Activated naive CD4-positive, alpha-beta T cell (primary cell): ENCODE data around the gene PTGIS.
"Not testable (repeated sequence)": the region's sequence is repeated elsewhere in the genome, so short reads cannot be mapped to it uniquely, and the experiment has no call there.

ENCODE experiments used
- DNase-seq, 4 experiments: peaks; one replicate each; lab custom pipeline; 2025; lab: John Stamatoyannopoulos, UW

The PTGIS gene

DNA sequence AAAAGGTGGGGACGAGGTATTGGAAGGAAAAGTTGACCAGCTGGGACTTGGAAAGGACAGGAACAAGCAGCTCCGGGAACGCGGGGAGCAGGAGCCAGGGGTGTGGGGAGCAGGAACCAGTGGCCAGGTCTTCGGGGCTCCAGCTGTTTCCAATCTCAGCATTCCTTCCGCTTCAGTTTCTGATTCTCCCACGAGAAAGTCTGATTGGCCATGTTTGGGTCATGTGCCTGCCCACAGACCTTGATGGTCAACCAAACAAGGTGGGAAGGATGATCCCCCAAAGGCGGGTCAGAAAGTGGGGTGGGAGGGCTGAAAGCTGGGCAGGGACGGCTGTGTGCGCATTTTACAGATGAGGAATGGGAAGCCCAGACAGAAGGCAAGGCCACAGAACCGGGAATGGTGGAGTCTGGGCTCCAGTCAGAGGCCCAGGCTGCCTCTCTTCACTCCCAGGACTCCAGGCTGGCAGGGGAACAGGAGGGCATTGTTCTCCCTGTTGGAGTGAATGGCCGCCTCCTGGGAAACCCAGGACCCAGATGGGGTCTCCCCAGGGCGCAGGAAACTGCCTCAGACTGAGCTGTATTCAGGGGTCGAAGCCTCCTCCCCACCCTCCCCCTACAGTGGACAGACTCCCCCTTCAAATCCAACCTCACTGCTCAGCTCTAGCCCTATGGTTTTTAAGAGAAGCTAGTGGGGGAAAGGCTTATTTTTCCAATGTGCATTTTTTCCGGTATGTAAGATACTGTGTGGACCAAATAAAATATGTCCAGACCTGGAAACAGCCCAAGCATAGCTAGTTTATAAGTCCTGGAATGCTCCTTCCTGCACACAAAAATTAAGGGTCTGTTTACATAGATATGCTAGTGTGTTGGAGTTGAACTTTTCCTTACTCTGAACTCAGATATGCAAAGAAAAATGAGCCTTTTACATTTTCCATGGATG is 12.2 kb upstream of the PTGIS start:
- no peak for DNase-seq

DNA sequence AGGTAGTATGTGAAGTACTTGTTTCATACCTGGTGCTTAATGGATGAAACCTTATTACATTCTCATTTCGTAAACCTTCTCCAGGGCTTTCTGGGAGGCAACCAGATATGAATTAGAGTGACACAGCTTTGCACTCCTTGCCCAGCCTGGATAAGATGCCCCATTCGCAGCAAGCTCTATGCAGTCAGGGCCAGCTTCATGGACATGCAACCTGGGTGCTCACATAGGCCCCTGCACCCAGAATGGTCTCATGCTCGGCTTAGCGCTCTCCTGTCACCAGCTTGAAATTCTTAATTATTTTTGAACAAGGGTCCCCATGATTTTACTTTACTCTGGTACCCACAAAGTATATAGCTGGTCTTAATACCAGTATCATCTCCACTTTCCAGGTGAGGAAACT is 11.3 kb upstream of the PTGIS start:
- no peak for DNase-seq

DNA sequence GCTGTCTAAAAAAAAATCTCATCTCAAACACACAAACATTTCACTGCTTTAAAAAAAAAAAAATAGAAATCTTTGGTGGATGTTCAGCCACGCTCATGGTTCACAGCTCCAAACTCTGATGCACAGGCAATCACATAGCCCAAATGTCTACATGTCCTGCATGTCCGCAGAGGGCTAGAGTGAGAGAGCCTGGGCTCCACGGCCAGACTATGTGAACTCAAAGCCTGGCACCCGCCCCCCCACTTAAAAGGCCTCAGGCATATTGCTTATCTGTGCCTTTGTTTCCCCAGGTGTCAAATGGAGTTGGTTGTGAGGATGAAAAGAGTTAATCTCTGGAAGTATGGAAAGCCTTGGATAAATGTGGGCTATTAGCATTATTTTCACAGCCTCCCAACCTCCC is 10.5 kb upstream of the PTGIS start:
- DNase-seq, result no peak

DNA sequence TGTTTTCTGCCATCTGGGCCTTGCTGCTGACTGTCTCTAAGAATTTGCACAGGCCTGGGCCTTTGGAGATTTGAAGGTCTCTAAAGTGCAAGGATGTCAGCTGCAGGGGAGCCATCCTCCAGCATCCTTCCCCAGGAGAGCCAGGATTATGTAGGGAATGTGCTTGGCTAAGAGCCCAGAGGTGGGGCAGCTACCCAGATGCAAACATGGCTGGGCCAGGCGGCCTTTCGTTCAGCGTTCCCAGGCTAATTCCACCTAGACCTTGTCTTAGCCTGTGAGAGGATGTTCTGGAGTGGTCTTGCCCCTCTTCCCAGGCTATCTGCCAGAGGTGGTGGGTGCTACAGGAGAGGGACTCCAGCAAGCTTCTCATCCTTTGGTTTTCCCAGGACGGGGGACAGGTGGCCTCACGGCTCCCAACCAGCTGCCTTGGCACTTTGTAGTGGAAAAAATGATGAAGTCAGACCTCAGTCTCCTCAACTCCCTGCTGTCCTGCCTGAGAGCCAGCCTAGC is 7.7 kb upstream of the PTGIS start:
- DNase-seq, result no peak

DNA sequence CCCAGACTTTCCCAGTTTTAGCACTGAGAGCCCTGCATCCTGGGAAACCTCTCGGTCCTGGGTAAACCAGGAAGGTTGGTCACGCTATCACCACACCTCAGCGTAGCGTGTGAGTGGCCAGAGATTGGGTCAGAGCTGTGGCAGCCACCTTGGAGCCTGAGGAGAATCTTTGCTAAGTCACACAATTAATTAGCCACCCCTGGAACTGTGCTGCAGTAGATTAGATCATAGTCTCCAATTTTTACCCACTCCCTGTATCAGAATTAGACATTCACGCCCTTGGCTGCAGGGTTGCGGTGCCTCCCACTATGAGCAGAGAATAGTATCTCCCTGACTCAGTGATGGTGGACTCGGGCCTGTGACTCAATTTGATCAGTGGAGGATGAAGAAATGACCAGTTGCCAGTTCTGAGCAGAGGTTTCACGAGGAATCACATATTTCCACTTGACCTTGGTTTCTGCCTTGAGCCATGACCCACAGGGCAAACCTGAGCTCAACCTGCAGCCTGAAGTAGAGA is 6.0 kb upstream of the PTGIS start:
- DNase-seq, result no peak

DNA sequence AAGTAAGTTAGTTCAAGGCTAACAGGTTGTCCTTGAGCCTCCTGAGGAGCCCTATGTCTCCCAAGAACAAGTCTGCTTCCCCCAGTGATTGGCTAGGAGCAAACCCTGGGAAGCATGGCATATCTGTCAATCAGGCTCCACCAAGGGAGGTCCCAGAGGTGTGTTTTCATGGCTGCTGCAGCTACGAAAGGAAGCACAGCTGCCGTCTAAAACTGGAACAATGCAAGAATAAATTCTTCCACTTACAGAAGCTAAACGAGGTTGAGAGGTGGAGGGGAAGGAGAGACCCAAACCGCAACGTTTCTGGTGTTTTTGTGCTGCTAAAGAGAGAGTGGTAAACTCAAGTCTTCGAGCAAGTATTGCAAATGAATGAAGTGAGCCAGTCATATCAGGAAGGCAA is 4.9 kb upstream of the PTGIS start:
- DNase-seq, result no peak

DNA sequence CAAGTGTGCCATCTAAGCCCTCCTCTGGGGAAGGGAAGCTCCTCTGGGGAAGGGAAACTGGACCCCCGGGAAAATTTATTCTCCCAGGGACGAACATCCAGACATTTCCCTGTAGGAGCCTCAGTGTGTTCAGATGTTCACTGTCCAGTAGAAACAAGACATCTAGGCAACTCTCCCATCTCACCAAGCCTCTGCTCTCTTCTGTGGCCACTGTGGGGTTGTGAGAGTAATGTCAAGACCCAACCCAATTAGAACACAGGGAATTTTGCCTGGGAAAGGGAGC is 3.6 kb upstream of the PTGIS start:
- DNase-seq, result no peak

DNA sequence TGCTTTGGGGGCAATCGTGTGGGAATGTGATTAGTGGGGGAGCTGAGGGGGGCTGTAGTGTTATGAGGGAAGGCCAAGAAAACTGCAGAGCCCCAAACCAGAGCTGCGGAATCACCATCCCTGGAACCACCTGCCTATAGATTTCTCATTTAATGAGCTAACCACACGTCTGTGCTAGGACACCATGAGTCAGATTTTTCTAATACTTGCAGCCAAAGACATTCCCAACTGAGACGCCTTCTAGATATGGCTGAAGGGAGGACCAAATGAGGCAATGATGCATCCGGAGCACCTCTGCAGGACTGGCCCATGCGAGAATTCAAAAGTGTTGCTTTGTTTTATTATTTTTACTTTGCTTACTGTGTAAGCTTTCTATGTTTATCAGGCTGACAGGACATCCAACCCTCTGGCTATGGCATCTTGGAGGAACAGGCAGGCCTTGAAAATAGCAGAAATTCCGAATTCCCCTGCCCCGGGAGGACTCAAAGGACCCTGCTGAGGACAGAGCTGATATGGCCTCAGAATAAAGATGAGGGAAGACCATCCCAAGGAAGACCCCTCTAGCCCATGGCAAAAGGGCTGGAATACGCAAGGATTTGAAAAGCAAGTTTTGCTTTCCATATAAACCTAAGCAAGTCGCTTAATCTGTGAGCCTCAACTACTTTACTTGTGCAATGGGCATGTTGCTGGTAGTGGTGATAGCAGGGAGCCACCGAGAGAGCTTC is 3.1 kb upstream of the PTGIS start:
- no peak for DNase-seq

DNA sequence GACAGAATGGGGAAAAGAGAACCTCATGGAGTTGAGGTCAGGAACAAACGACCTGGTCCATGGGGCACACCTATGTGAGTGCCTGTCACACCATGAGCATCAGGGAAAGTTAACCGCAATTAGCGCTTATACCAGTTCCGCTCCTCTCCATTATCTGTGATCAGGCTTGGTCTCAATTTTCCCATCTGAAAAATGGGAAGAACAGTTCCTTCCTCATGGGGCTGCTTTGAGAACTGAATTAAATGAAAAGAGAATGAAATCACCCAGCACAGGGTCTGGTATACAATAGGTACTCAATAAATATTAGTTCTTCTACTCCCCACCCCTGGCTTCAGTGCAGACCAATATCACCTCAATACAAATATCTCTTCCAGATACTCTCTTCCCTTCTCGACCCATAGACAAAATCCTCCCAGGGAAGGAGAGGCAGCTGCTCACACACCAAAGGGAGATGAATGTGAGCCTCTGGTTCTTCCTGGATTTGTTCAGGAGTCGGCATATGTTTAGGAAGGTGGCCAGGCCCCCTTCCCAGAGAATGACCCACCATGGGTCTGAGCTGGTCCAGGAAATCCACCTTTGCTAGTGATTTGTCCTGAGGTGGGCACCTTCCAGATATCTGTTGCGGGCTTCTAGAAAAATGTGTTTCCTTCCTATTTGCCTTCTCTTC is 2.4 kb upstream of the PTGIS start:
- DNase-seq, result no peak

DNA sequence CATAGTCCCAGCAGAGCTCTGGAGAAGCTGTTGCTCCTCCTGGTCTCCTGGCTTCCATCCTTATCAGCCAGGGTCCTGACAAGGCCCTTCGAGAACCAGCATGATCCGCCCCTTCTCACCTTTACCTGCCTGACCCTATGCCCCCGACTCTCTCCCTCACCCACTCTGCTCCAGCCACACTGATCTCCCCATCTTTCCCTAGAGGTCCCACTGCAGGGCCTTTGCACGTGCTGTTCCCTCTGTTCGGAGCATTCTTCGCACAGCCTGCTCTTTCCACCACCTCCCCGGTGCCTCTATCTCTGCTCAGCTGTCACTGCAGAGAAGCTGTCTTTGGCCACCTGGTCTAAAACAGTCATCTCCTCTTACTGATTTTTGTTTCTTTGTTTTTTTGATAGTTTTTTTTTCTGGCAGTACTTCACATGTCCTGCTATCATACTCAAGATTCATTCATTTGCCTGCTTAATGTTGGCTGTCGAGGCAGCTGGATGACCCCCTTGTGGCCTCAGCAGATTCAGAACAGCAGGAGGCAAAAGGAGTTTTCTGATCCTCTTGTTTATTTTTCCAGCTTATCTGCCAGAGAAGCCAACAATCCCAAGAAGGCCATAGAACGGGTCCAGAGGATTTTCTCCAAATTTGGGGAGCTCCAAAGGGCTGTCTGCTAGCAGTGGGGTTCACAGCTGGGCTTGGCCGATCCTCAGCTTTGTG is 1.6 kb upstream of the PTGIS start:
- no peak for DNase-seq

DNA sequence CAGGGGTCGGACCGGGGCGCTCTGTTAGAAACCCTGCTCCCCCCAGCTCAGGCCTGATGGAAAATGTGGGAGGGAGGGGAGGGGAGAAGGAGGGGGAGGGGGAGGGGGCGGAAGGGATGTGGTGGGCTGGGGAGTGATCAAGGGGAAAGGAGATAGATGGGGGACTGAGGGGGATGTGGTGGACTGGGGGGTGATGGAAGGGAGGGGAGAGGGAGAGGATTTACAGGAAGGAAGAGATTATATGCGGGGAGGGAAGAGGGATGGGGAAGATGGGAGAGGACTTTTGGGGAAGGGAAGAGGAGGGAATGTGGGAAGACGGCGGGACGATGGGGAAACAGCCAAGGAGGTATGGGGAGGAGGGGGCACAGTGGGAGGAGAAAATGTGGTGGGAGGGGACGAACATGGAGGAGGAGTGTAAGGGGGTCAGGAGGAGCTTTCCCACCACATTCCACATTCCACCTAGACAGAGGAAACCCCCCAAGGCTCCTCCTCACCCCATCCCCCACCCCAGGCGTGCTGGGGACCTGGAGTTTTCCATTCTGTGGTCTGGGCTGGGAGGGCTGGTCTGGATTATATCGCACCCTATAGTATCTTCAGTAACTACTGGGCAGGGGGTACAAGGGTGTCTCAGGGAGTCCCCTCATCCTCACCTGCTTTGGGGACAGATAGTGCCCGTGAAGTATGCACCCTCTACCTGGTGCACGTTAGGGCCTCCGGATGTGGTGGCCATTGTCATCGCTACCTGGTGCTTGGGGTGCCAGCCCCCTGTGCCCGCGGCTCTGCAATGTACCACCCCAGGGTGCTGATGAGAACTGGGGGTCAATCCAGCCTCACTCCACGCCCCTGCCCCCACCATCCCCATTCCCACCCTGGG is 578 bp upstream of the PTGIS start:
- no peak for DNase-seq

DNA sequence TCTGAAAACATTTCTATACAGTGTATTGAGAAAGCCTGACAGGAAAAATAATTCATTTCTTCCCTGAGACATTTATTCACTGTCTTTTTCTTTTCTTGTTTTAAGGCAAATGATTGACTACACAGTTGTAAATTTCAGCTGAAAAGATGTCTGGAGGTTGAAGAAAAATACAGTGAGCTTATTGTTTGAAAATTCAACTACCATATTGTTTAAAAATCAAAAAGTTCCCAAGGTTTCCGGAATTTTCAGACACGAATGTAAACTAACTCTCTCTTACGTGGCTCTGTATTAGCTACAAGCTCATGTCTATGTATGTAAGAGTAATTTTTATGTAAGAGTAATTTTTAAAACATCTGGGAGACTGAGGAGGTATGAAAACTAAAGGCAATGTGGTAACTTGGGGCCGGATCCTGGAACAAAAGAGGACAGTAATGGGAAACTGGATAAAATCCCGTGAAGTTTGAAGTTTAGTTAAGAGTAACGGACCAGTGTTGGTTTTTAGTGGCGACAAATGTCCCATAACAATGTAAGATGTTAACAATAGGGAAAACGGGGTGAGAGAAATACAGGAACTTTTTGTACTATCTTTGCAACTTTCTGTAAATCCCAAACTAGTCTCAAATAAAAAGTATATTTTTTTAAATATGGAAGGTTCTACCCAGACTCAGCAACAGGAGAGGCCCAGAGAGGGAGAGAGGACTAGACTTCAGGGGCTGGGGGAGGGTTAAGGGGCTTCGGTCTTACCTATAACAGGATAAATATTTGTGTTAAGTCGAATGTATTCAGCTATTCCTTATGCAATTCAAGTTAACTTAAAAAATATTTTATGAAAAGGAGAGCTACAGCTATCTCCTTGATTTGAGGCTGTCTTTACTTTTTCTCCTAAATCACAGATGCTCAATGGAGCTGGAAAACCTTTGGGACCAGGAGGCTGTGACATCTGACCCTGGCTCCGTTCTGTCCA is 1.3 kb downstream of the PTGIS start:
- DNase-seq, result no peak

DNA sequence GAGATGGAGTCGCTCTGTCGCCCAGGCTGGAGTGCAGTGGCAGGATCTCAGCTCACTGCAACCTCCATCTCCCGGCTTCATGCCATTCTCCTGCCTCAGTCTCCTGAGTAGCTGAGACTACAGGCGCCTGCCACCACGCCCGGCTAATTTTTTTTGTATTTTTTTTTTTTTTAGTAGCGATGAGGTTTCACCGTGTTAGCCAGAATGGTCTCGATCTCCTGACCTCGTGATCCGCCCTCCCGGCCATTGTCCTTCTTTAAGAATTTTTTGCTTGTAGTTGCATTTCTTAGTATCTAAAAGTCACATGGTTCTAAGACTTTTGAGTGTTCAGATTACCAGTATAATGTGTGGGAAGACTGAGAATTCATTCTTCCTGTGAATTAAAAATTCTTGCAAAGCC is 2.9 kb downstream of the PTGIS start:
- DNase-seq, result not testable (repeated sequence)

DNA sequence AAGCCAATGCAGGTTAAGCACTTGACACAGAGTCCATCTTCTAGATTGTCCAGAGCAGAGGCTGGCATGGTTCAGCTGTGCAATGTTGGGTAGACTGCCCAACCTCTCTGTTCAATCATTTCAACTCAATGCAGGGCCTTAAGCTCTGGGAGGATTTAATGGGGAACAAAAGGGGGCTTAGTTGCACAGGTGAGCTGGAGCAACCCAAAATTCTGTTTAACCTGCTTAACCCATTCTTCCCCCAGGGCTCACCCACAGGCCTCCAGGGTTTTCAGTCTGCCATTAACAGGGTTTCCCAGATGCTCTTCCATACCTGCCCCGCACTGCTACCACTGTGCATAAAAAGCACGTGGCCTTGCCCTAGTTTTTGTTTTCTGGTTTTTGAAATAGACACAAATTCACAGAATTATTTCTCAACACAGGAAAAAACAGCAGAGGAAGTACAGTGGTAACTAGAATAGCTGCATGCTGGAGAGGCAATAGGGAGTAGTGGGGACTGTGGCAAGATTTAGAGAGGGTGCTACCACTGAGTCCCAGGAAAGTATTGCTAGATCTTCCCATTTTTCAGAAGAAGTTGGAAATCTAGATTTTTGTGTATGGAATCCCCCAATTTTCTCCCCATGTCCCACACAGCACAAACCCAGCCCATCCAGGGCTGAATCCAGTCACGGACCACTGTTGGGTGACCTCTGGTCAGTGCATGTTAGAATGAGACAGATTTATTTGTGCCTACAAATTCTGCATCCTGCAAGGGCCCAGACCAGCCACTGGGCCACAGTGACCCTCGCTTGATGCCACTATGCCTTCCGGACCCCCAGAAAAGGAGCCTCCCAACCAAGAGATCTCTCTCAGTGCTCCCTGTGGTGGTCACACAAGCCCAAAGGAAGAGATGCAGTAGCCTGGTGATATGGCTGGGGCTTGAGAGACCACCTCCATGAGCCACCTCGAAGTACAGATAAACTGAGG is 4.6 kb downstream of the PTGIS start:
- no peak for DNase-seq

DNA sequence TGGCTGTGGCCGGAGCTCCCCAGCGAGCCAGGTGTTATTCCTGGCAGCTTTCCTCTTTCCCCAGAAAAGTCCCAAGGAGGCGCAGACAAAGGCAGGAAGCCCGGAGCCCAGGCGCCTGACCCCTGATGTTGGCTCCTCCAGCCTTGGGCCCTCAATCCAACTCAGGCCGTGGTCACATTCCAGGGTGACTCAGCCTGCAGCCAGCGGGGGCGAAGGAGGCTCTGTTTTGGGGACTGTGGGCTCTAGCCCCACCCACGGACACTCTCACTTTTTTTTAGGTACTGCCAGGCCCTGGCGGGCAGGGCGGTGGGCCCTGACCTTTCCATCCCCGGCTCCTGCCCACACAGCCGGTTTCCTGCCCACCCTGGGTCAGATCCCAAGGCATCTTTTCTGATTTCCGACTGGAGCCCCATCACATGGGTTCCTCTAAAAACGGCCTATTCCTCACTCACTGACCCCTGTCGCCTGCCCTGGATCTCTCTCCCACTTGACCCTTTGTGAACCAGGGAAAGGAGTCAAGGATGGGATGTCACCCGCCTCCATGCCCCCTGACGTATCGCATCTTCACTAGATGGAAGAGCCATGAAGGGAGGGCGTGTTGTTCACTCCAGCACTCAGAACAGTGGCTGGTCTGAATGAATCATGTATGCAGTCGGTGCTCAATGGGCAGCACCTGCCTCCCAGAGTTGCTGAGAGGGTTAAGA is 5.5 kb downstream of the PTGIS start:
- no peak for DNase-seq

DNA sequence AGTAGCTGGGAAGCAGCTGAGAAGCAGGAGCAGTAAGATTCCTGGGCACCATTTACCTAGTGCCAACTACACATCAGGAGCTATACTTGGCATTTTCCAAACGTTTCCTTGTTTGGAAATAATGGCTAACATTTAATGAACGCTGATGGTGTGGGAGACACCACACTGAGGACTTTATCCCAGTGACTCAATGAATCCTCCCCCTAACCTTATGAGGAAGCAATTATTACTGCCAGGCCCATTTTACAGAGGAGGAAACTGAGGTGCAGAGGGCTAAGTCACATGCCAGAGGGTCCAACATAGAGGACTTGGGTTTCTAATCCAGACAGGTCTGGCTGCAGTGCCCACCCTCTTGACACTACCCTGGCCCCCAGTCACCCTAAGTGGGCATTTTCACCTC is 6.1 kb downstream of the PTGIS start:
- DNase-seq, result no peak

DNA sequence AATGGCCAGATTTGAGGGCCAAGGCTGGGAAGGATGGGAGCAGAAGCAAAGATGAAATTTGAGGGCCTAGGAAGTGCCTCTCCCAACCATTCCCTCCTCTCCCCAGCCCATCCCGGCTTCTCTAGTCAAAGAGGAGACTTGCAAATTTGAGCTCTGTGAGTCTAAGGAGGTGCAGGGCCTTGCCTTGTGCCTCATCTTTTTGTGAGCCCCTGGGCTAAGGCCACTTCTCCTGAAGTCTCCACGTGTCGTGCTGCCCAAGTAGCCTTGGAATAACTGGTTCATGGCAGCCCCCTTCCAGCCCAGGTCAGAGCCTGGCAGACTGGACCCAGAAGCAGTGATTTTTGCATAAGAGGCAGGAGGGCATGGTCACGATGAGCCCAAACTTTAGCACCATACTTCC is 6.7 kb downstream of the PTGIS start:
- DNase-seq, result no peak

DNA sequence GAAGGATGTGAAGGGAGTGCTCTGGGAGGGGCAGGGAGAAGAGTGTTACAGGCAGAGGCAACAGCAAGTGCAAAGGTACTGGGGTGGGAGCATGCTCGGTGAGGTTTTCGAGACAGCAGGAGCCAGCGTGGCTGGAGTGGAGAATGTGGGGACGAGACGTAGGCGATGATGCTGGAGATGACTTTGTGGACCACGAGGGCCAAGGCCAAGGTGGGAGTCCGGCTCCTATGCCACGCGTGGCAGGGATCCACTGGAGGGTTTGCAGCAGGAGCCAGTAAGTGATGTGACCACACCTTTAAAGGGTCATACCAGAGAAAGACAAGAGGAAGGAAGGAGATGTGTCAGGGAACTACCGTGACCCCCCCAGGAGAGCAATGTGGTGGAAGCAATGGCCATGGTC is 7.3 kb downstream of the PTGIS start:
- DNase-seq, result no peak
